Upper lobe of left lung (tissue), 6 donors: Measurements from ENCODE around the gene NCK2. TPM values are rescaled to one million over a fixed set of nuclear protein-coding genes. Genes with fewer than 3 reads are reported as not detected.

ENCODE experiments used
- ATAC-seq, 2 donors: fragments of 200-7000 bp; cut with Tn5 transposase; one replicate each; pipeline ENCODE4 v1.9.1; 2022; ENCODE audit warnings: mild to moderate bottlenecking in 2 of 2, moderate library complexity in 2 of 2; ENCODE audit not compliant: low FRiP score in 2 of 2
- DNase-seq, 2 donors: peaks; one replicate each; pipeline ENCODE4 v3.0.0-alpha.2; 2019 to 2020
- H3K27ac ChIP-seq, 4 donors: fragments of 200-600 bp; sonication (generic); one replicate each; pipeline ENCODE4 v1.5.1; 2016 to 2019
- H3K27me3 ChIP-seq, 4 donors: fragments of 200-600 bp; sonication (generic); one replicate each; pipeline ENCODE4 v1.5.1; 2017 to 2019
- H3K36me3 ChIP-seq, 4 donors: fragments of 200-600 bp; sonication (generic); one replicate each; pipeline ENCODE4 v1.5.1; 2016 to 2019
- H3K4me1 ChIP-seq, 4 donors: fragments of 200-600 bp; sonication (generic); one replicate each; pipeline ENCODE4 v1.5.1; 2018 to 2019
- H3K4me3 ChIP-seq, 4 donors: fragments of 200-600 bp; sonication (generic); one replicate each; pipeline ENCODE4 v1.5.1; 2017 to 2019; ENCODE audit warnings: mild to moderate bottlenecking in 2 of 4, moderate library complexity in 1 of 4
- H3K9me3 ChIP-seq, 4 donors: fragments of 200-600 bp; sonication (generic); one replicate each; pipeline ENCODE4 v1.5.1; 2018 to 2019
- CTCF ChIP-seq, 6 experiments: fragments of 450-650 bp in 4 of 6; fragments of 200-600 bp in 2 of 6; sonication (generic) in 2 of 6; IDR thresholded peaks; one replicate each; pipeline ENCODE4 v1.5.1; 2016 to 2019; ENCODE audit warnings: antibody characterized with exemption in 6 of 6
- EP300 ChIP-seq, 4 donors: sonication (generic); formaldehyde crosslinking; IDR thresholded peaks; one replicate each; pipeline ENCODE4 v1.5.1; 2017; ENCODE audit warnings: antibody characterized with exemption in 4 of 4, control low read depth in 2 of 4
- POLR2A ChIP-seq, 4 donors: fragments of 450-650 bp; IDR thresholded peaks; one replicate each; pipeline ENCODE4 v1.5.1; 2016 to 2017; ENCODE audit warnings: antibody characterized with exemption in 4 of 4, mild to moderate bottlenecking in 2 of 4
- POLR2AphosphoS5 ChIP-seq, 2 donors: sonication (generic); formaldehyde crosslinking; IDR thresholded peaks; one replicate each; pipeline ENCODE4 v1.5.1; 2017; ENCODE audit warnings: antibody characterized with exemption in 2 of 2
- WGBS, 2 donors: methylation state at CpG; one replicate each; pipeline ENCODE4 v1.1.5; 2017 to 2018; 5-methylcytosine and 5-hydroxymethylcytosine counted together
- total RNA-seq, 6 donors: library from RNA; depleted of rRNA in 4 of 6; stranded (reverse); fragments of >200 nt in 4 of 6; gene quantifications; one replicate each; pipeline versions ENCODE4 v1.1.0 to v1.2.1, GENCODE V29; 2016 to 2021
- donor health status: DM: no; HTN: no; CAD: no; lungs with moderate emphysema.
- donor health status: DM: no; HTN: yes; CAD: no; lungs with severe emphysema.

Gene NCK2
- total RNA-seq, 6 donors from 2014 or later: 29.3 to 48.6 (median 37.9) TPM

- peaks cover 33 to 52% (median 41%) of the 10 kb centered on the region in 4 donors for H3K4me1 ChIP-seq
- H3K36me3 ChIP-seq: no peaks in the 10 kb centered on the region
- H3K9me3 ChIP-seq: no peaks in the 10 kb centered on the region
- TF ChIP-seq POLR2AphosphoS5 (IDR thresholded peaks at IDR 0.05) (no peak), POLR2A (IDR thresholded peaks at IDR 0.05) (no peak), CTCF (IDR thresholded peaks at IDR 0.05) (no peak), EP300 (IDR thresholded peaks at IDR 0.05) (no peak)
- 83 to 86% methylated on average over 5 of the region's 5 CpGs for WGBS, 2 donors
- H3K27me3 ChIP-seq: no peaks in the 10 kb centered on the region
- DNase-seq: no peak
- no peak overlapping the region for H3K4me3 ChIP-seq
- no peak for ATAC-seq
- peak overlapping the region in 1 of 4 donors; percentile 13 for H3K27ac ChIP-seq
These were observed 8.1 kb downstream of the NCK2 start for GRCh38 chr2:105752691-105753358.

GRCh38 chr2:105753380-105753779 lies 8.7 kb downstream of the NCK2 start:
- DNase-seq: no peak
- no peaks in the 10 kb centered on the region for H3K9me3 ChIP-seq
- no peaks in the 10 kb centered on the region for H3K36me3 ChIP-seq
- peak in 1 of 2 donors; percentile 21 for ATAC-seq
- H3K4me3 ChIP-seq: no peak overlapping the region
- 58 to 83% methylated on average over 2 of the region's 2 CpGs for WGBS, 2 donors
- H3K27ac ChIP-seq: peak overlapping the region in 2 of 4 donors; percentile 11 to 13
- no peaks in the 10 kb centered on the region for H3K27me3 ChIP-seq
- TF ChIP-seq POLR2AphosphoS5 (IDR thresholded peaks at IDR 0.05) (no peak), CTCF (IDR thresholded peaks at IDR 0.05) (no peak), POLR2A (IDR thresholded peaks at IDR 0.05) (no peak), EP300 (IDR thresholded peaks at IDR 0.05) (no peak)
- H3K4me1 ChIP-seq: peaks cover 29 to 53% (median 39%) of the 10 kb centered on the region in 4 donors

GRCh38 chr2:105754011-105754410 lies 9.3 kb downstream of the NCK2 start:
- no peak for ATAC-seq
- Histone ChIP-seq H3K27me3 (no peaks in the 10 kb centered on the region), H3K27ac (peak overlapping the region in 1 of 4 donors; percentile 27), H3K9me3 (no peaks in the 10 kb centered on the region), H3K4me3 (no peak overlapping the region), H3K4me1 (peaks cover 26 to 48% (median 34%) of the 10 kb centered on the region in 4 donors), H3K36me3 (no peaks in the 10 kb centered on the region)
- no peak for DNase-seq
- 50 to 54% methylated on average over 4 to 5 of the region's 5 CpGs for WGBS, 2 donors
- peak in 1 of 4 donors; percentile 15 for TF ChIP-seq POLR2A (IDR thresholded peaks at IDR 0.05)
- TF ChIP-seq EP300 (IDR thresholded peaks at IDR 0.05): no peak
- no peak for TF ChIP-seq CTCF (IDR thresholded peaks at IDR 0.05)

GRCh38 chr2:105754994-105755393 lies 10.3 kb downstream of the NCK2 start:
- TF ChIP-seq POLR2A (IDR thresholded peaks at IDR 0.05) (no peak), POLR2AphosphoS5 (IDR thresholded peaks at IDR 0.05) (no peak), EP300 (IDR thresholded peaks at IDR 0.05) (no peak), CTCF (IDR thresholded peaks at IDR 0.05) (no peak)
- H3K4me3 ChIP-seq: no peak overlapping the region
- peaks cover 26 to 44% (median 27%) of the 10 kb centered on the region in 4 donors for H3K4me1 ChIP-seq
- H3K9me3 ChIP-seq: no peaks in the 10 kb centered on the region
- DNase-seq (no peak), ATAC-seq (no peak)
- H3K27me3 ChIP-seq: no peaks in the 10 kb centered on the region
- no peak overlapping the region for H3K27ac ChIP-seq
- WGBS, 2 donors: 70 to 80% methylated on average over 6 of the region's 6 CpGs
- H3K36me3 ChIP-seq: no peaks in the 10 kb centered on the region

- no peaks in the 10 kb centered on the region for H3K9me3 ChIP-seq
- WGBS, 2 donors: 29 to 37% methylated on average over 4 of the region's 4 CpGs
- H3K27ac ChIP-seq: no peak overlapping the region
- no peak overlapping the region for H3K4me3 ChIP-seq
- H3K4me1 ChIP-seq: peaks cover 26 to 49% (median 27%) of the 10 kb centered on the region in 4 donors
- TF ChIP-seq CTCF (IDR thresholded peaks at IDR 0.05): no peak
- TF ChIP-seq EP300 (IDR thresholded peaks at IDR 0.05): no peak
- no peak for TF ChIP-seq POLR2A (IDR thresholded peaks at IDR 0.05)
- ATAC-seq (no peak), DNase-seq (no peak)
- no peaks in the 10 kb centered on the region for H3K36me3 ChIP-seq
- H3K27me3 ChIP-seq: no peaks in the 10 kb centered on the region
These were observed 11.2 kb downstream of the NCK2 start for GRCh38 chr2:105755895-105756294.
